ENCODE data around the gene HS3ST6. TPM values are rescaled to one million over a fixed set of nuclear protein-coding genes. Genes with fewer than 3 reads are reported as not detected.

The HS3ST6 gene
- total and polyA plus RNA-seq, 2 of the 13 experiments (the other 11 are each of a cell fraction or from before 2014, with no cell fraction given), result not detected

GRCh38 chr16:1942047-1942809, 24.0 kb upstream of the HS3ST6 start (continued):
- TF ChIP-seq TFE3 (CRISPR knock-in tag; IDR thresholded peaks at IDR 0.05), result no peak
- TF ChIP-seq ZNF256 (CRISPR knock-in tag; conservative IDR thresholded peaks at IDR 0.05), result 0 out of 2 replicates have a peak, but pooled peaks have one; percentile 39
- no peak for TF ChIP-seq AHR (CRISPR knock-in tag; IDR thresholded peaks at IDR 0.05)
- no peak for TF ChIP-seq ZBTB25 (CRISPR knock-in tag; IDR thresholded peaks at IDR 0.05)
- TF ChIP-seq ZNF335 (CRISPR knock-in tag; IDR thresholded peaks at IDR 0.05), result no peak
- TF ChIP-seq SUZ12 (IDR thresholded peaks at IDR 0.05; ENCODE audit: low read depth, low read length), result no peak
- TF ChIP-seq ZNF512 (CRISPR knock-in tag; IDR thresholded peaks at IDR 0.05), result no peak
- TF ChIP-seq CREM (IDR thresholded peaks at IDR 0.05), result no peak
- no peak for TF ChIP-seq CREM (CRISPR knock-in tag; IDR thresholded peaks at IDR 0.05)
- no peak for TF ChIP-seq ZNF296 (CRISPR knock-in tag; conservative IDR thresholded peaks at IDR 0.05)
- TF ChIP-seq CCAR2 (optimal IDR thresholded peaks at IDR 0.05; ENCODE audit: low read depth, low read length), result no peak
- no peak for TF ChIP-seq GLMP (CRISPR knock-in tag; IDR thresholded peaks at IDR 0.05; ENCODE audit: borderline replicate concordance)
- no peak for TF ChIP-seq MIER2 (CRISPR knock-in tag; IDR thresholded peaks at IDR 0.05)
- no peak for TF ChIP-seq ZNF281 (CRISPR knock-in tag; IDR thresholded peaks at IDR 0.05; ENCODE audit: borderline replicate concordance)
- no peak for TF ChIP-seq MED13 (CRISPR knock-in tag; IDR thresholded peaks at IDR 0.05)
- TF ChIP-seq AGO2 (optimal IDR thresholded peaks at IDR 0.05; ENCODE audit: low read depth, low read length), result peak; percentile 69
- no peak for TF ChIP-seq STAT5B (CRISPR knock-in tag; IDR thresholded peaks at IDR 0.05)
- peak; percentile 56; the same call in 1 of the 2 replicates for TF ChIP-seq NFE2 (CRISPR knock-in tag; IDR thresholded peaks at IDR 0.05)
- no peak for TF ChIP-seq GATA4 (IDR thresholded peaks at IDR 0.05; ENCODE audit: borderline replicate concordance, low read depth)
- no peak for TF ChIP-seq HOXA9 (CRISPR knock-in tag; IDR thresholded peaks at IDR 0.05; ENCODE audit: borderline replicate concordance)
- TF ChIP-seq ZBTB37 (CRISPR knock-in tag; IDR thresholded peaks at IDR 0.05), result no peak
